LNCaP clone FGC (cell line): ENCODE measurements around the gene CCT3.
A peak's percentile ranks its signal among the peaks of the same experiment; 100 is the strongest.

ENCODE experiments used
- DNase-seq: peaks from one replicate; pipeline ENCODE4 v3.0.0-alpha.2; 2011; ENCODE audit warnings: low read depth
- H3K4me3 ChIP-seq: 2 replicates; pipeline ENCODE4 v1.5.1; 2011; ENCODE audit warnings: mild to moderate bottlenecking, low read depth, low read length, control low read depth
- CTCF ChIP-seq: IDR thresholded peaks from 2 replicates; pipeline ENCODE4 v1.5.1; 2012; ENCODE audit warnings: mild to moderate bottlenecking; ENCODE audit not compliant: control insufficient read depth, insufficient read depth; ENCODE audit errors: extremely low read depth

CCT3 gene

GRCh38 chr1:156286061-156286460, 52.0 kb downstream of the CCT3 start:
- no peak for TF ChIP-seq CTCF
- H3K4me3 ChIP-seq, result no peak overlapping the region
- DNase-seq, result no peak

- no peak for DNase-seq
- no peak for TF ChIP-seq CTCF
- H3K4me3 ChIP-seq, result peak overlapping the region; percentile 74
These were observed 52.7 kb downstream of the CCT3 start for GRCh38 chr1:156285437-156285836.

GRCh38 chr1:156284757-156285156, 53.3 kb downstream of the CCT3 start:
- H3K4me3 ChIP-seq, result peak overlapping the region; percentile 74
- DNase-seq, result no peak
- no peak for TF ChIP-seq CTCF

GRCh38 chr1:156284112-156284511, 54.0 kb downstream of the CCT3 start, which contains the start of gene TMEM79:
TMEM79 (plus strand) TSS chr1:156284325; CDS start chr1:156285227, 902 bp downstream.
- peak within 1 kb of the TSS; percentile 74 for H3K4me3 ChIP-seq
- no peak for DNase-seq
- no peak for TF ChIP-seq CTCF

- DNase-seq, result no peak
- no peak for TF ChIP-seq CTCF
- peak overlapping the region; percentile 74 for H3K4me3 ChIP-seq
These were observed 54.6 kb downstream of the CCT3 start for GRCh38 chr1:156283521-156283920.

GRCh38 chr1:156282479-156283222, 55.4 kb downstream of the CCT3 start, which contains the start of gene SMG5:
SMG5 (minus strand) TSS chr1:156282825; CDS start chr1:156282680, 145 bp downstream.
- TF ChIP-seq CTCF, result no peak
- peak; percentile 98 for DNase-seq
- peak within 1 kb of the TSS; percentile 74 for H3K4me3 ChIP-seq

- no peak for TF ChIP-seq CTCF
- peak overlapping the region; percentile 74 for H3K4me3 ChIP-seq
- DNase-seq, result no peak
These were observed 56.2 kb downstream of the CCT3 start for GRCh38 chr1:156281693-156282478.
